Thyroid gland (tissue), 4 donors: ENCODE measurements around the gene SNCAIP.

Source experiments
- CTCF ChIP-seq, 6 experiments: fragments of 200-600 bp in 3 of 6; fragments of 450-650 bp in 3 of 6; sonication (generic) in 3 of 6; IDR thresholded peaks; one replicate each; pipeline ENCODE4 v1.5.1; 2016 to 2019; ENCODE audit warnings: antibody characterized with exemption in 6 of 6, mild to moderate bottlenecking in 2 of 6, inconsistent platforms in 1 of 6, moderate library complexity in 1 of 6
- POLR2A ChIP-seq, 2 donors: fragments of 450-650 bp; IDR thresholded peaks; one replicate each; pipeline ENCODE4 v1.6.1; 2017; ENCODE audit warnings: antibody characterized with exemption in 2 of 2, mild to moderate bottlenecking in 2 of 2, moderate library complexity in 1 of 2

GRCh38 chr5:122470365-122470764 is 158.3 kb downstream of the SNCAIP start:
- TF ChIP-seq CTCF (IDR thresholded peaks at IDR 0.05) (no peak), POLR2A (IDR thresholded peaks at IDR 0.05) (no peak)
